ENCODE data around the gene NKX6-1. TPM values are rescaled to one million over a fixed set of nuclear protein-coding genes. Genes with fewer than 3 reads are reported as not detected.

The NKX6-1 gene
- total RNA-seq, 1 experiment from 2014 or later = 0.09 TPM

GRCh38 chr4:84545093-84545492 lies 46.0 kb upstream of the NKX6-1 start:
- no peak overlapping the region for H4K91ac ChIP-seq (ENCODE audit: insufficient read length, low read depth, low read length)
- H3K79me1 ChIP-seq (ENCODE audit: insufficient read depth, low read depth, low read length, poor library complexity, severe bottlenecking) = no peaks in the 10 kb centered on the region
- H3K27ac ChIP-seq (ENCODE audit: insufficient read length, low read depth, low read length) = no peak overlapping the region
- H3K36me3 Mint-ChIP-seq (ENCODE audit: insufficient read depth in 1 of 3, low read depth in 3 of 3) = no peaks in the 10 kb centered on the region
- H3K18ac ChIP-seq (ENCODE audit: insufficient read length, low read depth, low read length) = no peak overlapping the region
- no peak overlapping the region for H4K5ac ChIP-seq (ENCODE audit: insufficient read length, low read depth, low read length)
- no peak overlapping the region for H3K14ac ChIP-seq (ENCODE audit: insufficient read depth, low read length)
- TF ChIP-seq CTCF (conservative IDR thresholded peaks at IDR 0.05) = no peak
- no peak overlapping the region for H3K27ac Mint-ChIP-seq
- H3K56ac ChIP-seq (ENCODE audit: insufficient read length, low read depth, low read length) = no peak overlapping the region
- H3K23me2 ChIP-seq (ENCODE audit: insufficient read length, low read depth, low read length, poor library complexity, severe bottlenecking) = no peaks in the 10 kb centered on the region
- WGBS (ENCODE audit: extremely low coverage, insufficient read length, low lambda C conversion rate) = no CpG with 5 or more reads among the region's 5 CpGs
- DNase-seq = no peak
- no peaks in the 10 kb centered on the region for H3K27me3 Mint-ChIP-seq (ENCODE audit: low read depth)
- no peaks in the 10 kb centered on the region for H3K79me2 ChIP-seq (ENCODE audit: insufficient read depth, low read length)
- H2BK15ac ChIP-seq (ENCODE audit: low read depth, low read length) = no peak overlapping the region
- no peaks in the 10 kb centered on the region; the same call in 1 of the 2 replicates for H3K4me1 ChIP-seq (ENCODE audit: insufficient read depth, low read length)
- H3K27me3 ChIP-seq (ENCODE audit: insufficient read depth, low read length) = no peaks in the 10 kb centered on the region
- H2BK5ac ChIP-seq (ENCODE audit: insufficient read length, low read length) = no peak overlapping the region
- peaks cover 0 to 6% of the 10 kb centered on the region in 2 experiments; a peak in 2 of 5 replicates for H3K9me3 Mint-ChIP-seq
- H2BK20ac ChIP-seq (ENCODE audit: low read depth, low read length, poor library complexity, severe bottlenecking) = no peak overlapping the region
- no peak overlapping the region for H2BK120ac ChIP-seq (ENCODE audit: low read depth, low read length, poor library complexity, severe bottlenecking)
- no peak overlapping the region for H3K9ac ChIP-seq (ENCODE audit: extremely low read depth, insufficient read length, low read length)
- no peak overlapping the region for H3K4me3 Mint-ChIP-seq
- no peak overlapping the region for H3K23ac ChIP-seq (ENCODE audit: insufficient read length, low read depth, low read length)
- H2BK12ac ChIP-seq (ENCODE audit: insufficient read length, low read depth, low read length) = no peak overlapping the region
- H3K9me3 ChIP-seq (ENCODE audit: control insufficient read depth, low read depth, low read length) = no peaks in the 10 kb centered on the region
- H3T11ph ChIP-seq (ENCODE audit: low read length) = no peak overlapping the region
- no peak overlapping the region for H3K4me2 ChIP-seq (ENCODE audit: insufficient read depth, insufficient read length, low read length)
- H4K8ac ChIP-seq (replicated peaks; ENCODE audit: insufficient read length, low read depth, low read length) = no peak overlapping the region
- H4K20me1 ChIP-seq (ENCODE audit: control insufficient read depth, insufficient read depth, insufficient read length) = no peaks in the 10 kb centered on the region
- no peak overlapping the region for H2AFZ ChIP-seq (ENCODE audit: low read length)
- H3K4ac ChIP-seq (ENCODE audit: low read depth, low read length) = no peak overlapping the region
- H3K4me1 Mint-ChIP-seq = peaks cover 10 to 22% of the 10 kb centered on the region in 2 experiments; a peak in 3 of 4 replicates
- H2AK5ac ChIP-seq (ENCODE audit: insufficient read length, low read length) = no peak overlapping the region
